ENCODE data around the gene CPTP. TPM values are rescaled to one million over a fixed set of nuclear protein-coding genes. Genes with fewer than 3 reads are reported as not detected.

The CPTP gene
- 20.2 TPM for polyA plus RNA-seq (ENCODE audit: insufficient read length)

GRCh38 chr1:1324524-1325287, at the start of gene CPTP, which contains the start of gene INTS11:
Gene CPTP, plus strand, starts transcription at chr1:1324802. Its CDS starts 2,109 bp downstream, at chr1:1326911.
Gene INTS11, minus strand, starts transcription at chr1:1324660. Its CDS starts 52 bp downstream, at chr1:1324608.
- DNase-seq, result peak; percentile 92

- DNase-seq, result no peak
These were observed 49.6 kb upstream of the CPTP start for GRCh38 chr1:1274931-1275431.

- no peak for DNase-seq
These were observed 48.8 kb upstream of the CPTP start for GRCh38 chr1:1275836-1276235.

GRCh38 chr1:1278620-1279019, 46.0 kb upstream of the CPTP start:
- DNase-seq, result no peak

- DNase-seq, result no peak
These were observed 45.6 kb upstream of the CPTP start for GRCh38 chr1:1279028-1279427.

- DNase-seq, result no peak
These were observed 43.7 kb upstream of the CPTP start for GRCh38 chr1:1280782-1281481.

- no peak for DNase-seq
These were observed 42.9 kb upstream of the CPTP start for GRCh38 chr1:1281533-1282321.

- DNase-seq, result no peak
These were observed 41.6 kb upstream of the CPTP start for GRCh38 chr1:1282998-1283397.

GRCh38 chr1:1283821-1284220, 40.8 kb upstream of the CPTP start:
- DNase-seq, result no peak

GRCh38 chr1:1284221-1285101, 40.1 kb upstream of the CPTP start:
- DNase-seq, result no peak

GRCh38 chr1:1285102-1285571, 39.5 kb upstream of the CPTP start:
- no peak for DNase-seq

GRCh38 chr1:1285611-1286311, 38.8 kb upstream of the CPTP start:
- no peak for DNase-seq

GRCh38 chr1:1286313-1287261, 38.0 kb upstream of the CPTP start:
- DNase-seq, result no peak

GRCh38 chr1:1287288-1288110, 37.1 kb upstream of the CPTP start:
- DNase-seq, result no peak

GRCh38 chr1:1290238-1290731, 34.3 kb upstream of the CPTP start:
- DNase-seq, result no peak

- DNase-seq, result no peak
These were observed 33.5 kb upstream of the CPTP start for GRCh38 chr1:1291023-1291528.

GRCh38 chr1:1291548-1292441, 32.8 kb upstream of the CPTP start:
- DNase-seq, result no peak

- DNase-seq, result no peak
These were observed 32.2 kb upstream of the CPTP start for GRCh38 chr1:1292442-1292779.
